Calu3 (cell line): ENCODE results near the gene DPP6. TPM values are rescaled to one million over a fixed set of nuclear protein-coding genes. Genes with fewer than 3 reads are reported as not detected.

Experiments
- BruUV-seq: library from RNA; stranded (reverse); fragments of 400-500 nt; replicated peaks from 2 replicates; lab custom pipeline; 2021; lab: Mats Ljungman, UMichigan
- CTCF ChIA-PET: fragments of 300-600 bp; sonication (Branson Sonifier 250); formaldehyde crosslinking; loops from one replicate; lab custom pipeline; 2022; ENCODE audit warnings: antibody characterized with exemption; lab: Charles Lee
- DNase-seq: peaks from one replicate; pipeline ENCODE4 v3.0.0; 2022
- H3K27ac Mint-ChIP-seq: one replicate; pipeline ENCODE4 v1.8.0; 2022; ENCODE audit warnings: mixed read lengths; ENCODE audit not compliant: unreplicated experiment
- H3K27me3 Mint-ChIP-seq: one replicate; pipeline ENCODE4 v1.8.0; 2022; ENCODE audit warnings: mixed read lengths; ENCODE audit not compliant: unreplicated experiment
- H3K36me3 Mint-ChIP-seq: one replicate; pipeline ENCODE4 v1.8.0; 2022; ENCODE audit warnings: mild to moderate bottlenecking, moderate library complexity, mixed read lengths; ENCODE audit not compliant: insufficient read depth, unreplicated experiment
- H3K4me1 Mint-ChIP-seq: one replicate; pipeline ENCODE4 v1.8.0; 2022; ENCODE audit warnings: mild to moderate bottlenecking, low read depth, mixed read lengths; ENCODE audit not compliant: unreplicated experiment
- H3K4me3 Mint-ChIP-seq: one replicate; pipeline ENCODE4 v1.8.0; 2022; ENCODE audit warnings: mild to moderate bottlenecking, low read depth, moderate library complexity, mixed read lengths; ENCODE audit not compliant: unreplicated experiment
- H3K9me3 Mint-ChIP-seq: one replicate; pipeline ENCODE4 v1.8.0; 2022; ENCODE audit warnings: low read depth, mixed read lengths; ENCODE audit not compliant: unreplicated experiment
- CTCF ChIP-seq: fragments of 200-600 bp; IDR thresholded peaks from one replicate; pipeline ENCODE4 v1.8.0; 2022; ENCODE audit warnings: antibody characterized with exemption; ENCODE audit not compliant: unreplicated experiment
- intact Hi-C: fragments of 100-400 bp; cut with micrococcal nuclease; formaldehyde crosslinking; loops from one replicate; pipeline ENCODE4 v1.10.0; 2022; ENCODE audit not compliant: unreplicated experiment
- total RNA-seq: library from RNA; stranded (reverse); gene quantifications from 2 replicates; pipeline ENCODE4 v1.2.3, GENCODE V29; 2022

DPP6 gene
- total RNA-seq, 1 experiment from 2014 or later: not detected

- H3K36me3 Mint-ChIP-seq: no peaks in the 10 kb centered on the region
- no peak for TF ChIP-seq CTCF
- intact Hi-C loops: no loop called here
- no peaks in the 10 kb centered on the region for H3K4me1 Mint-ChIP-seq
- no TSS peak for BruUV-seq
- no peak for DNase-seq
- H3K27ac Mint-ChIP-seq: no peak overlapping the region
- no peak overlapping the region for H3K4me3 Mint-ChIP-seq
- CTCF ChIA-PET: no interaction called here
- no peaks in the 10 kb centered on the region for H3K27me3 Mint-ChIP-seq
- peaks cover 13% of the 10 kb centered on the region for H3K9me3 Mint-ChIP-seq
Measured at GRCh38 chr7:154726368-154726767, 674.2 kb downstream of the DPP6 start.

GRCh38 chr7:154729056-154729455 lies 676.9 kb downstream of the DPP6 start:
- H3K36me3 Mint-ChIP-seq: no peaks in the 10 kb centered on the region
- H3K9me3 Mint-ChIP-seq: peaks cover 13% of the 10 kb centered on the region
- CTCF ChIA-PET: no interaction called here
- no peaks in the 10 kb centered on the region for H3K27me3 Mint-ChIP-seq
- no peak overlapping the region for H3K27ac Mint-ChIP-seq
- intact Hi-C loops: no loop called here
- H3K4me3 Mint-ChIP-seq: no peak overlapping the region
- no peak for DNase-seq
- H3K4me1 Mint-ChIP-seq: no peaks in the 10 kb centered on the region
- no TSS peak for BruUV-seq
- no peak for TF ChIP-seq CTCF

GRCh38 chr7:154735766-154736165 lies 683.6 kb downstream of the DPP6 start:
- Mint-ChIP-seq H3K4me3 (no peak overlapping the region), H3K27me3 (no peaks in the 10 kb centered on the region), H3K27ac (no peak overlapping the region), H3K36me3 (no peaks in the 10 kb centered on the region), H3K4me1 (no peaks in the 10 kb centered on the region), H3K9me3 (peaks cover 17% of the 10 kb centered on the region)
- no TSS peak for BruUV-seq
- no peak for DNase-seq
- CTCF ChIA-PET: no interaction called here
- TF ChIP-seq CTCF: no peak
- intact Hi-C loops: no loop called here

GRCh38 chr7:154736389-154736788 lies 684.2 kb downstream of the DPP6 start:
- Mint-ChIP-seq H3K4me1 (no peaks in the 10 kb centered on the region), H3K4me3 (no peak overlapping the region), H3K27ac (no peak overlapping the region), H3K36me3 (no peaks in the 10 kb centered on the region), H3K27me3 (no peaks in the 10 kb centered on the region), H3K9me3 (peaks cover 18% of the 10 kb centered on the region)
- no TSS peak for BruUV-seq
- TF ChIP-seq CTCF: no peak
- no peak for DNase-seq
- intact Hi-C loops: no loop called here
- CTCF ChIA-PET: no interaction called here
